IPS DF 19.7 (cell line): Measurements from ENCODE around the gene ICE2.

Source experiments
- DNase-seq: peaks from one replicate; pipeline ENCODE4 v3.0.0-alpha.2; 2013; ENCODE audit warnings: low read depth, low spot score

Gene ICE2

GRCh38 chr15:60389261-60390077, 89.5 kb downstream of the ICE2 start:
- DNase-seq: no peak

- DNase-seq: no peak
These were observed 91.6 kb downstream of the ICE2 start for GRCh38 chr15:60387321-60387720.

- no peak for DNase-seq
These were observed 92.3 kb downstream of the ICE2 start for GRCh38 chr15:60386615-60387014.

GRCh38 chr15:60385620-60386552, 93.1 kb downstream of the ICE2 start:
- DNase-seq: no peak

GRCh38 chr15:60384526-60385126, 94.3 kb downstream of the ICE2 start:
- DNase-seq: no peak

- DNase-seq: no peak
These were observed 94.9 kb downstream of the ICE2 start for GRCh38 chr15:60384053-60384452.

GRCh38 chr15:60382773-60383674, 95.9 kb downstream of the ICE2 start:
- no peak for DNase-seq

GRCh38 chr15:60381148-60381788, 97.7 kb downstream of the ICE2 start:
- DNase-seq: no peak

GRCh38 chr15:60379525-60380274, 99.2 kb downstream of the ICE2 start:
- DNase-seq: no peak

- DNase-seq: no peak
These were observed 99.8 kb downstream of the ICE2 start for GRCh38 chr15:60379185-60379524.

- DNase-seq: no peak
These were observed 102.3 kb downstream of the ICE2 start for GRCh38 chr15:60376677-60377095.

GRCh38 chr15:60375306-60375705, 103.6 kb downstream of the ICE2 start:
- DNase-seq: no peak

GRCh38 chr15:60374628-60375081, 104.3 kb downstream of the ICE2 start:
- no peak for DNase-seq

- DNase-seq: no peak
These were observed 104.7 kb downstream of the ICE2 start for GRCh38 chr15:60374209-60374608.

- no peak for DNase-seq
These were observed 105.2 kb downstream of the ICE2 start for GRCh38 chr15:60373745-60374144.

- DNase-seq: no peak
These were observed 105.6 kb downstream of the ICE2 start for GRCh38 chr15:60373327-60373726.

GRCh38 chr15:60372756-60373155, 106.2 kb downstream of the ICE2 start:
- DNase-seq: no peak

GRCh38 chr15:60372227-60372626, 106.7 kb downstream of the ICE2 start:
- no peak for DNase-seq

- no peak for DNase-seq
These were observed 107.5 kb downstream of the ICE2 start for GRCh38 chr15:60371175-60372051.
